ENCODE measurements around the gene MYO1B.
"Not testable (repeated sequence)": the region's sequence is repeated elsewhere in the genome, so short reads cannot be mapped to it uniquely, and the experiment has no call there.

The MYO1B gene

DNA sequence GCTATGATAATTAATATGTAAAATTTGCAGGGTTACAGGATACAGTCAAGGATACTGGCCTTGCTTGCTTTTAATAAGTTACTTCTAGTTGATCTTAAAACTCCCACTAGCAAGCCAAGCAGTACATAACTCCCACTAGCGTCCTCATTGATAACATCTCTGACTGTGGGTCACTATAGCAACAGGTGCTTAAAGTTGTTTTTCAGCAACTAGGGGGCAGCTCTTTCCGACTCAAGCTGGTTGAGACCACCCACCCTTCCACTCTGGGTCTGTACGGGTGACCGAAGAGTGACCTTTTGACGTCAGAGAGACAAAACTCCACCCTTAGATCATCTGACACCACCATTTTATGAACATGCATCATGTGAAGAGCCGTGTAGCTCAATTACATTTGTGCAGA, 208.6 kb downstream of the MYO1B start:
- Histone ChIP-seq H3K4me1 (no peaks in the 10 kb centered on the region), H3K4me3 (ENCODE audit: low read depth, low read length) (no peak overlapping the region), H3K9me3 (no peaks in the 10 kb centered on the region), H3K36me3 (no peaks in the 10 kb centered on the region), H3K27me3 (no peaks in the 10 kb centered on the region)
- DNase-seq, result no peak
- no peak for TF ChIP-seq CTCF (IDR thresholded peaks at IDR 0.05; ENCODE audit: low read depth, low read length)

GRCh38 chr2:191456506-191456905, 211.3 kb downstream of the MYO1B start:
- H3K4me1 ChIP-seq; H3K27me3 ChIP-seq; H3K36me3 ChIP-seq; DNase-seq; H3K9me3 ChIP-seq; H3K4me3 ChIP-seq (ENCODE audit: low read depth, low read length): not testable (repeated sequence)

DNA sequence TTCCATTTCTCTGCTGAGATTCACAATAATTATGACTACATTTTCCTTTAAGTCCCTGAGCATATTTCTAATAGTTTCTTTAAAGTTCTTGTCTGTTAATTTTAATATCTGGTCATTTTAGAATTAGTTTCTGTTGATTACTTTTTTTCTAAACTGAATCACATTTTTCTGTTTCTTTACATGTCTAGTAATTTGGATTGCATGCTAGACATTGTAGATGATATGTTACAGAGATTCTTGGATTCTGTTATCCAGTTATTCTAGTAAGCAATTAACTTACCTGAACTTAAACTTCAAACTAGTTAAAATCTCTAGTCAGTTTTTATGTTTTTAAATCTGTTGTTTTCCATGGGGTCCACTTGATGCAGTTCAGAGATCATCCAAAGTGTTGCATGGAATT, 214.0 kb downstream of the MYO1B start:
- no peaks in the 10 kb centered on the region for H3K27me3 ChIP-seq
- H3K36me3 ChIP-seq, result no peaks in the 10 kb centered on the region
- H3K9me3 ChIP-seq, result no peaks in the 10 kb centered on the region
- no peak for DNase-seq
- no peak overlapping the region for H3K4me3 ChIP-seq (ENCODE audit: low read depth, low read length)
- no peak for TF ChIP-seq CTCF (IDR thresholded peaks at IDR 0.05; ENCODE audit: low read depth, low read length)
- H3K4me1 ChIP-seq, result peaks cover 5% of the 10 kb centered on the region; the same call in 1 of the 2 replicates

GRCh38 chr2:191462370-191462769, 217.2 kb downstream of the MYO1B start:
- H3K36me3 ChIP-seq, result no peaks in the 10 kb centered on the region
- H3K9me3 ChIP-seq, result no peaks in the 10 kb centered on the region
- no peak for TF ChIP-seq CTCF (IDR thresholded peaks at IDR 0.05; ENCODE audit: low read depth, low read length)
- H3K4me1 ChIP-seq, result peaks cover 5% of the 10 kb centered on the region
- DNase-seq, result no peak
- H3K27me3 ChIP-seq, result no peaks in the 10 kb centered on the region
- H3K4me3 ChIP-seq (ENCODE audit: low read depth, low read length), result no peak overlapping the region

GRCh38 chr2:191463790-191464189, 218.6 kb downstream of the MYO1B start:
- no peak for DNase-seq
- TF ChIP-seq CTCF (IDR thresholded peaks at IDR 0.05; ENCODE audit: low read depth, low read length), result no peak
- Histone ChIP-seq H3K4me3 (ENCODE audit: low read depth, low read length) (no peak overlapping the region), H3K9me3 (no peaks in the 10 kb centered on the region), H3K27me3 (no peaks in the 10 kb centered on the region), H3K36me3 (no peaks in the 10 kb centered on the region), H3K4me1 (peaks cover 5% of the 10 kb centered on the region)

- H3K27me3 ChIP-seq, result no peaks in the 10 kb centered on the region
- DNase-seq, result no peak
- H3K4me1 ChIP-seq, result peaks cover 5% of the 10 kb centered on the region
- TF ChIP-seq CTCF (IDR thresholded peaks at IDR 0.05; ENCODE audit: low read depth, low read length), result no peak
- H3K4me3 ChIP-seq (ENCODE audit: low read depth, low read length), result no peak overlapping the region
- H3K9me3 ChIP-seq, result no peaks in the 10 kb centered on the region
- no peaks in the 10 kb centered on the region for H3K36me3 ChIP-seq
Measured at GRCh38 chr2:191465766-191466420, 220.7 kb downstream of the MYO1B start.

Data from BE2C (cell line).